ENCODE data around the gene SASH1.

Gene SASH1

DNA sequence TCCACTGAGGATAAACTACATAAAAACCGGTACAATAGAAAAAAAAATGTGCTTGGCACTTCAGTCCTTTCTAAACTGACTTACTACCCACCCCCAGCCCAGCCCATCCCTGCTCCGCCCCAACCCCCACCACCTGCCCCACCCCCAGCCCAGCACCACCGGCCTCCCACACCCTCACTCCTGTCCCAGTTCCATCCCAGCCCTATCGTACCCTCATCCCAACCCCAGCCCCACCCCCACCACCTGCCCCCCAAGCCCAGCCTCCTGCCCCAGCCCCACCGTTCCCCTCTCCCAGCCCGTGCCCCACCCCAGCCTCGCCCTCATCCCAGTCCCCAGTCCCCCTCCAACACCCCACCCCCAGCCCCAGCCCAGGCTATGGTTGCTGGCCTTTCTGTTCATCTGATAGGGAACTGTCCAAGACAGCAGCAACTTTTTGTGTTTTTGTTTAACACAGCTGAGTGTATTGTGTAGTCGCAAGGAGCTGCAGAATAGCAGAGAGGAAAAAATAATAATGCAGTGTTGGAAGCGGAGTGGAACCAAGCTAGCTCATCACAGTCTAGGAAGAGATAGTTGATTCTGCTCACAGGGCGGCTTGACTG lies 61.9 kb downstream of the SASH1 start:
- no peak for DNase-seq (ENCODE audit: low read depth in 2 of 2)

DNA sequence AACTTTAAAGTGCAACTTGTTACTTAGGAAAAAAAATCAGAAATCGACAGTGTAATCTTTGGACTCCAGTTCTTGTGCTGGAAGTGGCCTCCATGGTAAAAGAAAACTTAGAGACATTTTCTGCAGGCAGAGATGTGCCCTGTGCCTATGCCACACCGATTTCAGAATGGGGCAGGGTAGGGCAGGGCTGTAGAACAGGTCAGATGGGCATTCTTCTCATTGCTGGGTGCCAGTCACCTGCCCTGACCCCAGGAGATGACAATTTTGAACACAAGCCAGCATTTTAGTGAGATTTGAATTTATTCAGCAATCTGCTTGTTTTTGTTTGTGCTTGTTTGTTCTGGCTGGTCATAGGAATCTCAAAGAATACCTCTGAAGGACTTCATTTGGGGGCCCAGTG lies 63.3 kb downstream of the SASH1 start:
- no peak for DNase-seq (ENCODE audit: low read depth in 2 of 2)

DNA sequence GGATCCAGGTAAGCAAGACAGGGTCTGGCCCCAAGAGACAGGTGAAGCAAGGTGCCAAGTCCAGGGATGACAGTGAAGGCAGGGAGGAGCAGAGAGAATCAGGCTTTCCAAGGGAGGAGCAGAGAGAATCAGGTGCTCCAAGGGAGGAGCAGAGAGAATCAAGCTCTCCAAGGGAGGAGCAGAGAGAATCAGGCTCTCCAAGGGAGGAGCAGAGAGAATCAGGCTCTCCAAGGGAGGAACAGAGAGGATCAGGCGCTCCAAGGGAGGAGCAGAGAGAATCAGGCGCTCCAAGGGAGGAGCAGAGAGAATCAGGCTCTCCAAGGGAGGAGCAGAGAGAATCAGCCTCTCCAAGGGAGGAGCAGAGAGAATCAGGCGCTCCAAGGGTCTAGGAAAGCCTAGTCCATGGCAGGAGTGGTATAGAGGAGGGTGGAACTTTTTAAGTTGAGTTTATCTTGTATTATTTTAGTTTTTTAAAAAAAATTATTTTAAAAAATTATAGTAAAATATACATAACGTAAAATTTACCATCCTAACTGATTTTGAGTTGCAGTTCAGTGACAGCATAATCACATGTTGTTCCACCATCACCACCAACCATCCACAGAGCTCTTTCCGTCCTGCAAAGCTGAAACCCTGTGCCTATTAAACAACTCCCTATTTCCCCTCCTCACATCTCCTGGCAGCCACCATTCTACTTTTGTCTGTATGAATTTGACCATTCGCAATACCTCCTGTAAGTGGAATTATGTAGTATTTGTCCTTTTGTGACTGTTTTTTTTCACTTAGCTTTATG lies 64.1 kb downstream of the SASH1 start:
- no peak for DNase-seq (ENCODE audit: low read depth in 2 of 2)

DNA sequence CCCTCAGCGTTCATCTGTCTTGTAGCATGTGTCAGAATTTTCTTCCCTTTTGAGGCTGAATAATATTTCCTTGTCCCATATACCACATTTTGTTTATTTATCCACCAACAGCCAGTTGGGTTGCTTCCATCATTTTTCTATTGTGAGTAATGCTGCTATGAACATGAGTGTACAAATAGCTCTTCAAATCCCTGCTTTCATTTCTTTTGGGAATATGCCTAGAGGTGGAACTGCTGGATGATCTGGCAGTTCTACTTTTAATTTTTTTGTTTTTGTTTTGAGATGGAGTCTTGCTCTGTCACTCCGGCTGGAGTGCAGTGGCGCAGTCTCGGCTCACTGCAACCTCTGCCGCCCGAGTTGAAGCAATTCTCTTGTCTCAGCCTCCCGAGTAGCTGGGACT lies 64.7 kb downstream of the SASH1 start:
- DNase-seq (ENCODE audit: low read depth in 2 of 2): no peak

DNA sequence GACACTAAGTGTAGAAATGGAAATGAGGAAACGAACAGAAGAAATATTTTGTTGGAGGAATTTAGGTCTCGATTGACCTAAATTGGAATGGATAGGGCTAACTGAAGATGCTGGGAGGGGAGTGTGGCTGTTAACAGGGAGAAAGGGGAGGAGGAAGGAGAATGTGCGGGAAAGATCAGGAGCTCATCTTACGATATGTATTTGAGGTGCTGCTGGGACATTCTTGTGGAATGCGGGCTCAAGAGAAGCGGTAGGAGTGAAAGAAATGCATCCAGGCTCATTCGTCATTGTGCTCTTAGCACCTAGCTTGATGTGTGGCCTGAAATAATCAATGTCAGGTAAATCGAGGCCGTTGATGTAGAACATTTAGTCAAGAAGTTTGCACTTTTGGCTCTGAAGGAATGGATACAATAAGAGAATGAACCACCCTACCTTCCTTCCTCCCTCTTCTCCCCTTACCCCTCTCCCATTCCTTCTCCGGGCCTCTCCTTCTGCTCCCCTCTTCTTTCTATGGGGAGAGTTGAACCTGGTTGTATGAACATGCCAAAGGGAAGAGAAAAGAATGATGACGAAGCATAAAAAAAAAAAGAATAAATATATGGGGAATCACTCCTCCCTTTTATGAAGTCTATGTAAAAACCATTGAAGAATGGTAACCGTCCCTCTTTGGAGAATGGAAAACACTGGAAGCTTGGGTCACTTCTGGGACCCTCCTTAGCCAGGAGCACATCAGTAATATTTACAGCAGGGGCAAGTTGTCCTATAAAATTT lies 70.9 kb downstream of the SASH1 start:
- no peak for DNase-seq (ENCODE audit: low read depth in 2 of 2)

DNA sequence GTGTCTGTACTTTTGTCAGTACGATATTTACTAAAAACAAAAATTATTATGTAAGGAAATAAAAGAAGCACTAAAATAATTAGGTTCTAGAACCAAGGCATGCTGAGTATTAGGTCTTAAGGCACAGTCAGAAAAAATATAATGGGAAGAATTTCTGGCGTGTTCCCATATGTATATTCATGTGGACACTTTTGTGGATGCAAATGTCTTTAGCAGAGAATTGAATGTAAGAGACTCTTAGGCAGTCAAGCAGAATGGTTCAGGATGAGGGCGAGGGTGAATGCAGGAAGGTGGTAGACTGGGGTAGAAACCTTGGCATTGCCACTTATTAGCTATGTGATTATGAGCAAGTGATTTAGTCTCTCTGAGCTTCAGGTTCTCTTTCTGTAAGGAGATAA lies 71.5 kb downstream of the SASH1 start:
- DNase-seq (ENCODE audit: low read depth in 2 of 2): no peak

DNA sequence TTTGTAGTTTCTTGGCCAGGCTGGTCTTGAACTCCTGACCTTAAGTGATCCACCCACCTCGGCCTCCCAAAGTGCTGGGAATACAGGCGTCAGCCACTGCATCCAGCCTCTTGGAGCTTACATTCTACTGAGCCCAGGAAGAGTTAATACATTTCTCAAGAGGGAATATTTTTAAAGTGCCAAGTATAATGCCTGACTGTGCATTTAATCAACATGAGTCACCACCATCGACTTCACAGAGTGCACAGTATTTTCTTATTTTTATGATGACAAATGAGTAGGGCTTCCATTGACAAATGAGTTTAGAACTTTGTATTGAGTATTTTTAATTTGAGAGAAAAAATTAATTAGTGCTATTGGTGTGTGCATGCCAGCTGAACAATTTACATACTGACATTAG lies 72.2 kb downstream of the SASH1 start:
- no peak for DNase-seq (ENCODE audit: low read depth in 2 of 2)

DNA sequence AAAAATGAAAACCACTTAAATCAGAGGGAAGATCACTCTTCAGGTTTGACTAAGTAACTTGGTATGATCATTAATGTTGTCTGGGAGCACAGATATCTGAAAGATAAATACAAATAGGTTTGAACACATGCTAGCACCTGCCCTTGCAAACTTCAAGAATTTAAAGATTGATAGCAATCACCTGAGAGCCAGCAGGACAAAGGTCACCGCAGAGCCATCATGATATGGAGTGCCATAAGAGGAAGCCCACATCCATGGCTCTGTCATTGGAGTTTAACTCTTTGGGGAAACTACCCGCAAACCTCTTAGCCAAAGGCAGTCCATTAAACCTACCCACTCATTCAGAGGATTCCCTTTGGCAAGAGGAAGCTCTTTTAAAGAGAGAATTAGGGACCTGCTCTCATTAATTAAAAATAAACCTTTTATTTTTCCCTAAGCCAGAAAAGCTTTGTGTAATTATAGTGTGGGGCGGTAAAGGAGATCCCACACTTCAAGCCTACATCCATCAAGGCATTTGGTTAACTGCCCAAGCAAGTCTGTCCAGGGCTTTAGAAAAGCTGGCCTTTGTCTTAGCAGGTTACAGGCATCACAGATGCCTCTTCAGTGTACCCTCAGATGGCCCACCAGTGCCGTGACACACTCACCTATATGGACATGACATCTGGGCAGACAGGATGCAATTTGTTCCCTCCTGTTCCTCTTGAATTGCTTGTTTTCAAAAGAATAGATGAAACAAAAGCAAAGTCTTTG lies 73.0 kb downstream of the SASH1 start:
- no peak for DNase-seq (ENCODE audit: low read depth in 2 of 2)

DNA sequence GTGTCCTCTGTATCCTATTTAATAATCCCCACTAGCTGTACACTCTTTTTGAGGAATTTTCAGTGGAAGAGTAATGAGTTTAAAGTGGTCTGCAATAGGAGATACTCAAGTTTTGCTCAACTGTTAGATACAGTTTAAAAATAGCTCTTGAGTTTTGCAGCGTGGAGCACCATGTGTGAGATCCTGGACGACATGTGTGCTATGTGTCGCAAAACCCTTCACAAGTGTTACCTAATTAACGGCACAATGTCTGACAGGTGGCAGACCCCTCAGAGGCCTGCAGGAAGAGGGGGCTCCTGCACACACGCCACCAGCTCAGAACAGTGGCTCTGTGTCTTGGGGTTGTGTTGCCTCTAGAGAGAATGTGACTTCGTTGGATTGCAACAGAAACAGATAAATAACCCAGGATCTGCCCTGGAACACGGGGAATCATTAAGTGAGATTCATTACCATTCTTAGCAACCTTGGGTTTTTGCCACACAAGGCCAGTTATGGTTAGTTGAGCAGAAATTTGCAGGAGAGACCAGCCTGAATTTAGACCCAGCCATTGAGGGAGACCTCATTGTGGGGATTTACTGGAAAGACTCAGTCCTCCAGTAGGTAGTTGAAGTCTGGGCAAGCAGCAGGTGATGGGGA lies 73.8 kb downstream of the SASH1 start:
- no peak for DNase-seq (ENCODE audit: low read depth in 2 of 2)

DNA sequence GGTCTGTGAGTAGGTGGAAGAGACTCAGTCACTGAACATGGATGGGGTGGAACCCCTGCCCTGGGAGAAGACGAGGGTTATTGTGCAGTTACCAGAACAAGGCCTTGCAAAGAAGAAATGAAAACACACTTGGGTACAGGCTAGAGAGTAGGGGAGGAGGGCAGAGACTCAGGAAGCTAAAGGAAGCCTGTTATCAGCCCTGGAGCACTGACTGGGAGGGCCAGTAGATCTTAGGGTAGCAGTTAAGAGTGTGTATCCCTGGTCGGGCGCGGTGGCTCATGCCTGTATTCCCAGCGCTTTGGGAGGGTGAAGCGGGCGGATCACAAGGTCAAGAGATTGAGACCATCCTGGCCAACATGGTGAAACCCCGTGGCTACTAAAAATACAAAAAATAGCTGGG lies 74.4 kb downstream of the SASH1 start:
- DNase-seq (ENCODE audit: low read depth in 2 of 2): no peak

DNA sequence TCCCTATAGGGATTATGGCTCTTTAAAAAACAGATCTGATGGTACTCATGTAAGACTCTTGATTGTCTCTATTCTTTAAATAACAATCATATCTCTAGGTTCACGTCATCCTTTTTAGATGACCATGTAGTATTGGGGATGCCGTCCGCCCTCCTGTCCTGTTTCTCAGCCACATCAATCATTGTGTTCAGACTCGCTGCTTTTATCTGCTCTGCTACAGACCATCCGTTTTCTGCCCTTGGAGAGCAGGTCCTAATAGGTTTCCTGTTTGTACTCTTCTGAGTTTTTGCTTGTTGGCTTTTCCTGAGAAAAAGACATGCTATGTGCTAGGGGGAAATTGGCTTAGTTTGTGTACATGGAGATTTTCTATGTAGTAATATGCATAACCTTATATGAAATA lies 76.8 kb downstream of the SASH1 start:
- DNase-seq (ENCODE audit: low read depth in 2 of 2): no peak

DNA sequence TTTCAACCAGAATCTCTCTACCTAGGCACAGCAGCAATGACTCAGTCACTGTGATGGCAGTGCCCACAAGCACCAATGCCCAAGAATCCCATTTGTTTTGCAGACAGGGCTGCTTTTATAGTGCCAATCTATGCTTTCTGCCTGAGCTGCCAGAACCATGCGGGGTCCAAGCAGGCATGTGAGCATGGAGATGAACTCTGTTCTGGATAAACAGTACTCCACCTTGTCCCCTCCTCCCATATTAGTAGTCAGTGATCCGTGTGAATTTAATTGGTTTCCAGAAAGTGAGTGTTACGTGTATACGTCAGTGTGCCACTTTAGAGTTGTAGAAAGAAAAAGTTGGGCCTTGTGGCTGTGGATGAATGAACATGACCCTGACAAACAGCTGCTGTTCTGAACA lies 79.4 kb downstream of the SASH1 start:
- no peak for DNase-seq (ENCODE audit: low read depth in 2 of 2)

DNA sequence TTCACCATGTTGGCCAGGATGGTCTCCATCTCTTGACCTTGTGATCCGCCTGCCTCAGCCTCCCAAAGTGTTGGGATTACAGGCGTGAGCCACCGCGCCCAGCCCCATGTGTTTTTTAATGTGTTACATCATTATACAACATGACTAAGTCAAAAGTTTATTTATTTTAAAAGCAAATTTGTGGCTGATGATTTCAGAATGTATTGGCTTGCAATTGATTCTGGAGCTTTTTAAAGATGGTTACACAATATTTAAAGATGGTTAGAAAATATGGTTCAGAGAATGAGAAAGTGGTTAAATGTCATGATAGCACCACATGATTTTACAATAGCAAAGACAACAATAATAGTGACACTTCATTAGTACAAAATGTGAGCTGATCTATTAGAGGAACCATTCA lies 80.5 kb downstream of the SASH1 start:
- DNase-seq (ENCODE audit: low read depth in 2 of 2): no peak

DNA sequence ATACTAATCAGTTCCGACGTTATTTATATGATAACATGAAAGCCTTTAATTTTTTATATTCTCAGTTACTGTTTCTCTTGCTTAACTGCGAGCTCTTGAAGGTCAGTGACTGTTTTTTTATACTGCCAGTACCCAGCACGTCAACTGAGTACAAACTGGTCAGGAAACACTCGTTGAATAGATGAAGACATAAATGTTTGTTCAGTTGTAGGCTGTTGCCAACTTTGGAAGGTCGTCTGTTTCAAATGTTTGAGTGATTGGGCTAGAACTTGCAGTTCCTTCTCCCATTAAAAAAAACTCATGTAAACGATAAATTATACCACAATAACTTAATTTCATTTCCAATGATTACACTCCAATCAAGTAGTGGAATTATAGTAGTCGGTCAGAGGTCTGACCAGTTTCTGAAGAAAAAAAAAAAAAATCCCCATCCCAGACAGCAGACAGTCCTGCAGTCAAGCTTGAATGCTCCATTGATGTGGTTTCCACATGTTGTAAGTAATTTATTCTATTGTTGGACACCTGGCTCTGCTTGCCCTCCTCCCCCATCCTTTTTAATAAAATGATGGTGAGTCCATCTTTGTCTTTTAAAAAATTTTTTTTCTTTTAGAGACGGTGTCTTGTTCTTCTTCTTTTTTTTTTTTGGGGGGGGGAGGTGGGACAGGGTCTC lies 81.1 kb downstream of the SASH1 start:
- no peak for DNase-seq (ENCODE audit: low read depth in 2 of 2)

DNA sequence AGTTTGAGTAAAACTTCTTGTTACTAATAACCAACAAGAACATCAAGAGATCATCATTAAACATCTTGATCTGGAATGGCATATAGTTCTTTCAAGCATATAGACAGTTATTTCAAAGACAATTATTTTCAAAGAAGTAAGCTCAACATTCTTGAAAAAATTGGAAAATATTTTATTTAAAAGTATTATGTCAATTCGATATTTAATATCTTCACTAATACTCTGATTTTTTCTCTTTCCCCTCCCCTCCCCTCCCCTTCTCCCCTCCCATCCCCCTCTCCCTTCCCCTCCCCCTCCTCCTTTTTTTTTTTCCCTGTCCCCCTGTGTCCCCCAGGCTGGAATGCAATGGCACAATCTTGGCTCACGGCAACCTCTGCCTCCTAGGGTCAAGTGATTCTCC lies 82.8 kb downstream of the SASH1 start:
- DNase-seq (ENCODE audit: low read depth in 2 of 2): no peak

DNA sequence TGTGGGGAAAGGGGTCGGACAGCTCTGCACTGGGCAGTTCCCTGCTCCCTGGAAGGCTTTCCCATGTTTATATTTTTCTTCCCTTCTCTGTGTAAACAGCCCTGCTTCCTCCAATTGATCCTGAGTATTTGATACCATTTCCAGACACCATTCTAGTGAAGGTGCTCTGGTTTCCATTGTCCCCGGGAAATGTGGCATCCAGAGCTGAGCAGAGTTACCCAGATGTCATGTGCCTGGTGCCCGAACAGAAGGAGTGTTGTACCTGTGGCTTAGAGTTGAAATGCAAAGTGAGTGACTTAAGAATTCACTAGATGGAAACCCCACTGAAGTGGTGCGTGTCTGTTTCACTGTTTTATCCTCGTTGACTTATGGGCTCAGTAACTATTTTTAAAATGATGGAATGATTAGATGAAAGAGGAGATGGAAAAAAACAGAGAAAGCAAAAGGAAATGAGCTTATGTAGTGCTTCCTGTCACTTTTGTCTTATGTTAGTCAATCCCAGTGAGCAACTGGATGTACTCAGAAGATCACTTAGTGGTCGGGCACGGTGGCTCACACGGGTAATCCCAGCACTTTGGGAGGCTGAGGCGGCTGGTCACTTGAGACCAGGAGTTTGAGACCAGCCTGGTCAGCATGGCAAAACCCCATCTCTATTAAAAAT lies 83.8 kb downstream of the SASH1 start:
- DNase-seq (ENCODE audit: low read depth in 2 of 2): no peak

DNA sequence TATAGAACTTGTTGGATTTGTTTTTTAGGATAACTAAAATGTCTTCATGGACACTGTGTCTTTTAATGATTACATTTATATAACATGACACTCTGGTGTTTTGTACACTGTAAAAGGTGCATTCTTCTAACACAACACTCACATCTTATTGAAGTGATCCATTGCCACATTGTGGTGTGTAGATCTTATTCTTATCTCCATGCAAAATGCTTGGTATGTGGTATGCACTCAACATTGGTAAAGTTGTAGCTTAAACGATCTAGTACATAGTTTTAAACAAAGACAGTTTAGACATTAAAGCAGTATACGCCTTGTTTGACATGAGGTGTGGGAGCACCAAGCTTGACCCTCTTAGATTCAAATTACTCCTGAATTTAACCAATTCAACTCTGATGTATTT lies 84.7 kb downstream of the SASH1 start:
- no peak for DNase-seq (ENCODE audit: low read depth in 2 of 2)

DNA sequence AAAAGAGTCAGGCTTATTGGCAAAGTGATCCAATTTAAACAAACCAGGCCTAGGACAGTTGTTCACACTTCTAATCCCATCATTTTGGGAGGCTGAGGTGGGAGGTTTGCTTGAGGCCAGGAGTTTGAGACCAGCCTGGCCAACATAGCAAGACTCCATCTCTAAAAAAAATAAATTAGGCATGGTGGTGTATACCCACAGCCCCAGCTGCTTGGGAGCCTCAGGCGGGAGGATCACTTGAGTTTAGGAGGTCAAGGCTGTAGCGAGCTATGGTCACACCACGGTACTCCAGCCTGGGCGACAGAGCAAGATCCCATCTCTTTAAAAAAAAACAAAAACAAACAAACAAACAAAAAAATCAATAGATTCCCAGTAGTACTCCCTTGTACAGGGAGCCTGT lies 86.8 kb downstream of the SASH1 start:
- no peak for DNase-seq (ENCODE audit: low read depth in 2 of 2)

DNA sequence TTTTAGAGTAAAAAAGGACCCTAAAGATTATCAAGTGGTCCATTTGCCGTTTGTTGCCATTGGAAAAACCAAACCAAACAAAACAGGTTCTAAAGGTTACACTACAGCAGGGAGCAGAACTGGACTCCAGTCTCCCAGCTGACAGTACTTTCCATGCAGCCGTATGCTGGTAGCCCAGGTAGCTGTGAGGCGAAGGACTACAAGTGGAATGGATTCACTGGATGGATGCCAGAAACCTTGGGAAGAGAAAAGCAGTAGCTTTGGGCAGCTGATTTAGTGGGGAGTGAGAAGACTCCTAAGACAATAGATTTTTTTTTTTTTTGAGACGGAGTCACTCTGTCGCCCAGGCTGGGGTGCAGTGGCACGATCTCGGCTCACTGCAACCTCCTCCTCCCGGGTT lies 88.3 kb downstream of the SASH1 start:
- no peak for DNase-seq (ENCODE audit: low read depth in 2 of 2)

DNA sequence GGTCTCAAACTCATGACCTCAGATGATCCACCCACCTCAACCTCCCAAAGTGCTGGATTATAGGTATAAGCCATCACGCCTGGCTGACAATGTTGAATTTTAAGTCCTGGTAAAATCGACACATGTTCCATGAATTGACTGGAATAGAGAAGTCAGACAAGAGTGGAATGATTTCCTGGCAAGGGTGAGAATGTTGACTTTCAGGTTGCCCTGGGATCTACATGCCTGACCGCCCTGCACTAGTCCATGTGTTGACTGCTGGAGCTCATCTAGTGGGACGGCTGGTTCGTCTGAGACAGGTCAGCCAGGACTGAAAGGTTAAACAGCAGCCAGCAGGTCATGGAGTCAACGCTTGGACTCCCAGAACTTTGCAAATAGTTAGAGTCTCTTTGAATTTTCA lies 88.8 kb downstream of the SASH1 start:
- no peak for DNase-seq (ENCODE audit: low read depth in 2 of 2)

DNA sequence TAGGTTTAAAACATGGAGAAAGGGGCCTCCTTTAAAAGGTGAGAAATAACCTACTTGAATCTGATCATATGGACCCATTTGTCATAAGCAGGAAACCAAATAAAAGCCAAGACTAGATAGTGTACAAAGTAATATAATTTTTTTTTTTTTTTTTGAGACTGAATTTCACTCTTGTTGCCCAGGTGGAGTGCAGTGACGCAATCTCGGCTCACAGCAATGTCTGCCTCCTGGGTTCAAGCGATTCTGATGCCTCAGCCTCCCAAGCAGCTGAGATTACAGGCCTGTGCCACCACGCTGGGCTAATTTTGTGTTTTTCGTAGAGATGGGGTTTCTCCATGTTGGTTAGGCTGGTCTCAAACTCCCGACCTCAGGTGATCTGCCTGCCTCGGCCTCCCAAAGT lies 89.2 kb downstream of the SASH1 start:
- DNase-seq (ENCODE audit: low read depth in 2 of 2): no peak
